Fibroblast of skin of abdomen (primary cell): Measurements from ENCODE around the gene ZIC2. TPM values are rescaled to one million over a fixed set of nuclear protein-coding genes. Genes with fewer than 3 reads are reported as not detected.
A peak's percentile ranks its signal among the peaks of the same experiment; 100 is the strongest.
"Not testable (repeated sequence)": the region's sequence is repeated elsewhere in the genome, so short reads cannot be mapped to it uniquely, and the experiment has no call there.

Experiments used
- DNase-seq: peaks from one replicate; pipeline ENCODE4 v3.0.0-alpha.2; 2013
- polyA plus RNA-seq, 2 experiments: library from polyadenylated mRNA; unstranded; fragments of 120-200 nt; gene quantifications; one replicate each; pipeline ENCODE4 v1.2.1, GENCODE V29; 2013; ENCODE audit not compliant: insufficient read length in 2 of 2

The ZIC2 gene
- not detected for polyA plus RNA-seq (2013, experiment 1 of 2; ENCODE audit: insufficient read length)
- not detected for polyA plus RNA-seq (2013, experiment 2 of 2; ENCODE audit: insufficient read length)

DNA sequence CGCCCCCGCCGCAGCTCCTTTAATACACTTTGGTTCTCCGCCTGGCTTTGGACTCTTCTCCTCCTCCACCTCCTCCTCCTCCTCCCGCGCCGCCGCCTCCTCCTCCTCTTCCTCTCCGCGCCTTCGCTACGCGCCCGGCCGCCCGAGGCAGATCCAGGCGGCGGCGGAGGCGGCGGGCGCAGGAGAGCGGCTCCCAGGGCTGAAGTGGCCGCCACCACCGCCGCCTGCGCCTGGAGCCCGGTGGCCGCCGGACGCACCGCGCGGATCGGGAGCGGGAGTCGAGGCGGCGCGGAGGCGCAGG is at the start of gene ZIC2:
TSS of gene ZIC2 (plus strand) at position 50 of the 301 bp plus-strand sequence. CDS start 281 bp downstream, outside the sequence.
- no peak for DNase-seq

- DNase-seq: no peak
Observed at GRCh38 chr13:99932912-99933311, 48.7 kb upstream of the ZIC2 start.

- DNase-seq: no peak
Observed at GRCh38 chr13:99935772-99936171, 45.8 kb upstream of the ZIC2 start.

- no peak for DNase-seq
Observed at GRCh38 chr13:99938635-99939034, 42.9 kb upstream of the ZIC2 start.

DNA sequence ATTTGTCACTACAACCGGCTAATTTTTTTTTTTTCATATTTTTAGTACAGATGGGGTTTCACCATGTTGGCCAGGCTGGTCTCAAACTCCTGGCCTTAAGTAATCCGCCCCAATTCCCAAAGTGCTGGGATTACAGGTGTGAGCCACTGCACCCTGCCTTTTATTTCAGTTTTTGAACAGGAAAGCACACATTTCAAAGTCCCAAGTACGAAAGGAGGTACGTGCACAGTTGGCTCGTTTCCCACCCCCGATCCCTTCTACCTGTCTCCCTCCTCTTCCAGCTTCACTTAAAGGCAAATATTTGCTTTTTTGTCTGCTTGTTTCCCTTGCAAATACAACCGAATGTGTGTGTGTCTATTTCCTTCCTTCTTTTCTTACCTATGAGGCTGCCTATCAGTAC is 40.5 kb upstream of the ZIC2 start:
- no peak for DNase-seq

- no peak for DNase-seq
Observed at GRCh38 chr13:99941911-99942310, 39.7 kb upstream of the ZIC2 start.

DNA sequence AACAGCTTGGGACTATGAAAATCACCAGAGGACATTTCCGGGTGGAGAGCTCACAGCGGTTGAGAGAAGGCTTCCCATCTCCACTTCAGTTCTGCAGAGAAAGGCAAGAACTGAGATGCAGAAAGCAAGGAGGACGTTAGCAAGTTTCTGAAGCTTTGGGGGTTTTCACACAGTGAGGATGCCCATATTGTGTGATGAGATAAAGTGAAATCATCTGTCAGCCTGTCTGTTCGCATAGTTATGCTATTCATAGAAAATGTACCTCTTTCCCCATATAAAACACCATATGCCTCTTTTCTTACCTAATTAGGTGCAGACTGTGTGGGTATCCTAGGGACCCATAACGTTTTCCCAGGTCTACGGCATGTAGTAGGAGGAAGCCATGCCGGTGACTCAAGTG is 37.5 kb upstream of the ZIC2 start:
- no peak for DNase-seq

DNA sequence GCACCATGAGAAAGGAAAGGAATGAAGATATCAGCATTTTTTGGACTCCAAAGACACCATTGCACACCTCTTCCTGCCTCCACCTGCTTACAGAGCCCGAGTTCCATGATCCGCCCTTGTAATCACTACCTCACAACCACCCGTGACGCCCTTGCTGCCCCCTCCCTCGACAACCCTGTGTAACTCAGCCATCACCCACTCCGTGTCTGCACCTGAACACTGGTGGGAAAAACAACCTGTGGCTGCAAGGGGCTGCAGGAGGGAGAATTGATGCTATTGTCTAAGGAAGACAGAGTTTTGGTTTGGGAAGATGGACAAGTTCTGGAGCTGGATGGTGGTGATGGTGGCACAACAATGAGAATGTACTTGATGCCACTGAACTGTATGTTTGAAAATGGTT is 37.0 kb upstream of the ZIC2 start:
- DNase-seq: no peak

DNA sequence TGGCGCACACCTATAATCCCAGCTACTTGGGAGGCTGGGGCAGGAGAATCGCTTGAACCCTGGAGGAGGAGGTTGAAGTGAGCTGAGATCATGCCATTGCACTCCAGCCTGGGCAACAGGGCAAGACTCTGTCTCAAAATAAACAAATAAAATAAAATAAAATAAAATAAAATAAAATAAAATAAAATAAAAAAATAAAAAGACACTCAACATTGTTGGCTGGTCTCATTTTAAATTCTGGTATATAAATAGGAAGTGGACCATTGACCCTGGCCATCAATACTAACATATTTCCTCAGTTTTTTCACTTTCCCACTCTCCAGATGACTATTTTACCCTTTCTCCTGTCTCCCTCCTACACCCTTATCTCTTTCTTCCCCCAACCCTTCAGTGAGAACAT is 36.1 kb upstream of the ZIC2 start:
- DNase-seq: not testable (repeated sequence)

- DNase-seq: no peak
Observed at GRCh38 chr13:99947666-99948065, 33.9 kb upstream of the ZIC2 start.

DNA sequence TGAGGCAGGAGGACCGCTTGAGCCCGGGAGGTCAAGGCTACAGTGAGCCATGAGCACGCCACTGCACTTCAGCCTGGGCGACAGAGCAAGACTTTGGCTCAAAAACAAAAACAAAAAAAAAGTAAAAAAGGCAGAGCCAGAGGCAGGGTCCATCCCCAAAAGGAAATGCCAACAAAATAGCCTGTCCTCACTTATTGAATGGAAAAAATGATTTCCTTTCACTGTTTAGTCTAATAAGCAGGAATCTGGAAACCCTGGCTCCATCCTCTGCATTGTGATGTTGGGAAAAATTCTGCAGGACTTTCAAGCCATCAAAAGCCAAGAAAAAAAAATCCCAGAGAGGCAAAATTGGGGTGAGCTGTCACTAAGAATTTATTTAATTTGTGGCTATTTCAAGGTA is 33.2 kb upstream of the ZIC2 start:
- no peak for DNase-seq

GRCh38 chr13:99948907-99949678 is 32.5 kb upstream of the ZIC2 start:
- no peak for DNase-seq

GRCh38 chr13:99949679-99950413 is 31.7 kb upstream of the ZIC2 start:
- DNase-seq: no peak

DNA sequence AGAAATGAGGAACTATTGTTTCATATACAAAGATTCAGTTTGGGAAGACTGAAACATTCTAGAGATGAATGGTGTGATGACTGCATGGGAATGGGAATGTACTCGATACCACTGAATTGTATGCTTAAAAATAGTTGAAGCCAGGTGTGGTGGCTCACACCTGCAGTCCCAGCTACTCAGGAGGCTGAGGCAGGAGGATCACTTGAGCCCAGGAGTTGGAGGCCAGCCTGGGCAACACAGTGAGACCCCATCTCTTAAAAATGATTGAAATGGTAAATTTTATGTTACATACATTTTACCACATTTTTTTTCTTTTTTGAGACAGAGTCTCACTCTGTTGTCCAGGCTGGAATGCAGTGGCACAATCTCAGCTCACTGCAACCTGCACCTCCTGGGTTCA is 29.9 kb upstream of the ZIC2 start:
- DNase-seq: not testable (repeated sequence)

- DNase-seq: no peak
Observed at GRCh38 chr13:99953138-99953755, 28.3 kb upstream of the ZIC2 start.

GRCh38 chr13:99955107-99955746 is 26.4 kb upstream of the ZIC2 start:
- no peak for DNase-seq

GRCh38 chr13:99955747-99956472 is 25.7 kb upstream of the ZIC2 start:
- peak; percentile 35 for DNase-seq

DNA sequence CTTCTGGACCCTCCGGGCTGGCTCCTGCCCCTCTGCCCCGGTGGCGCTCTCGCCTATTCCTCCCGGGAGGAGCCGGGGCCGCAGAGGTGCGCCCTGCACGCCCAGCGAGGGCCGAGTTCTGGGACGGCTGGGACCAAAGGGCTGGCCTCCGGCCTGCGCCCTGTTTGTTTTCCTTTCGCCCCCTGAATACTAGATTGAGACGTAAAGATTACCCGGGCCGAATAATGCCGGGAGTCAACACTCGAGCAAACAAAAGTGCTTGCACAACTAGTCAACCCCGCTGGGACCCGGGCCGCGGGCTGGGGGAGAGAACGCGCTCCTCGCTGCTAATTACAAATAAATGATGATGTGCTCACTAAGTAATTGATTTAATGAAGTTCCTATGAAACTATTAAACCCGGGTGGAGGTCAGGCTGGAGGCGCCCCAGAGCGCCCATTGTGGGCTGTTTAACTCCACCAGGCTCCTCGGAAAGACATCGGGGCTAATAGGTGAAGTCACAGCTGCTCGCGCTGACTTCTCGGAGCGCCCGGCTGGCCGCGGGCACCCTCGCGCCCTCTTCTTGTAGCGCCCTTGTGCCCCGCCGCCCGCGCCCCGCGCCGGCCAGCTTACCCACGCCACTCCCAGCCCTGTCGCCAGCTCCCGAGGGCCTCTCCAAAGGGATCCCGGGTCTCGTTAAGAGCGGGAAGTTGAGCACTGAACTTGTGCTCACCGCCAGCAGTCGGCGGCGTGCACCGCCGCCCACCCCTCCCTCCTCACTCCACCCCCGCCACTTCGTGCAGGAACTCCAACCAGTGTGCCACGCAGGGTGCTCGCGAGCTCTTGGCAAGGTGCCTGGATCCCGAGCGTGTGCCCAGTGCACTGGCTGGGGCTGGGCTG is 24.9 kb upstream of the ZIC2 start:
- no peak for DNase-seq

DNA sequence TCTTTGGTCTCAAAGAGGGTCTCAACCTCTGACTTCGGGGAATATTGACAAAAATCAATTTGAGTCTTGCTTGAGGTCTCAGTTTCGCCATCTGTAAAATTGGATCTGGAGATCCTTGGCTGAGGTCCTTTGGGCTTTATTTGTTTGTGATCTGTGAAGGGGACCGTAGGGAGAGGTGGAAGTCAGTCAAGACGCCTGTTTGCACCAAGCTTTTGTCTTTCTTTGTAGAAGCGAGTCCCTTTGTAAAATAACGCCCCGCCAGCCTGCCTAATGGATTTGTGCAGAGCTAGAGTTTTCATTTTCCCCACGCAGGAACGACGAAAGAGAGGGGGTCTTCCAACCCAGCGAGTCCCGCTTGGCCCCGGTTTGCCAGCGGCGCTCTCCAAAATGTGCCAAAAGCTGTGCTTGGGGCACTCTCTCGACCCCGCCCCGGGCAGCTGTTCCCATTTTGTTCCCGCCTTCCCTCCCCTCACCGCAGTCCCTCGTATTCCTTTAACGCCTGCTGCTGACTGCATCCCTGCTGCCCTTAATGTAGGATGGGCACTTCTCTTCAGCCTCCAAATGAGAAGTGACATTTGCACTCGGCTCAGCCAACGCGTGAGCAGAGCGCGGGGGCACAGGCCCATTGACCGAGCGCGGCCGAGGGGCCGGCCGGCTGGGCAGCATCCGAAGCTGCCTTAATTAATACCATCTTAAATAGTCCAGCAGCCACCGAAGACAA is 23.0 kb upstream of the ZIC2 start:
- no peak for DNase-seq

DNA sequence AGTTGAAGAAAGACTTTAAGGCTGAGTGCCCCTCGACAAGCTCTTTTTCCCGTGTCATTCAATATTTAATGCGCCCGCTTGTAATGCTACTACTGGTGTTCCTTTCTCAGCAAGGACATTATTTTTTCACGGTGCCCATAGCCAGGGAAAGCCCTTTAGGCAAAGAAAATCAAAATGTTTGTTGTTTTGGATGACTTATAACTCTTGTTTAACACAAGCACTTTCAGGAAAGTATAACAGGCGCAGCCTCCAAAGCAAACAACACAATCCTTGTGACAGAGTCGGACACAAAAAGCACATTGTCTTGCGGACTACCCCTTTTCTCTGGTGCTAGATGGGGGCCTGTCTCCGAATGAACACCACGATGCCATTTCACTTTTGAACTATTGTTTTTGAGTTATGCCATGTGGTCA is 22.5 kb upstream of the ZIC2 start:
- DNase-seq: no peak
